ENCODE data around the gene TIMP4.

TIMP4 gene

DNA sequence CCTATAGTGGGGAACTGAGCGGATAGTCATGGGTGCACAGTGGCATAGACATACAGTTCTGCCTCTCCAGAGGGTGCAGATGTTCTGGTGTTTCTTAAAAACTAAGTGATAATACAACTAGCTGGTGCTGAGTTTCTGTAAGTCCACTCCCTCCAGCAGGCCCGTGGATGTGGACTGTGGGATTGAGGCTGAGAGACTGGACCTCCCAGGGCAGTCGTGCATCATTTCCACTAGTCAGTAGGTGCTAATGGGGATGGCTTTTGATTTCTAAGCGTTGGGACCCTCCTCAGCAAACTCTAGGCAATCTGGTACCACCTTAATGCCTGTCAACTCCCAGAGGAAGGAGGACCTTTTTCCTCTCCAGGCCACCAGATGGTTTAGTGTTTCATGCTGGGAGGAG, 27.3 kb upstream of the TIMP4 start:
- DNase-seq (ENCODE audit: low read depth in 2 of 2, low spot score in 1 of 2), result no peak

DNA sequence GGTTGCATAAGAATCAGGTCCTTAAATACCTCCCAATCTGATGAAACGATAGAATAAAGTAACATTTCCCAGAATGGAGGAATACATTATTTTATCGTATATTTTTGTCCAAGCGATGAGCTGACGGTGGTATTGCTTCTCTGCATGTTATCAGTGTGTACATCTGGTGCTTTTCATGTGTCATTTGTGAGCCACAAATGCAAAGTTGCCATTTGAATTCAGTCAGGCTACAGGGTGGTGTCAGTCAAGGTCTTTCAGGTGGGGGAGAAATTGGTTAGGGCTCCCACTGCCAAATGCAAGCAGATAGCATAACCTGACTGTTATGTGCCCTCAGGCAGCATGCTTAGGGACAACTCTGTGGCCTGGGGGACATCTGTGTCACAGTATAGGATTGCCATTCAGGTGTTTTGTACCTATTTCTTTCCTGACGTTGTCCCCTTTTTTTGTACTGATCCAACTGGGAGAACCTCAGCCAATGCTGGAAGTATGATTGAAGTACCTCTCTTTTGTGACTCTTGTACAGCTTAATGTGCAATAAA, 26.5 kb upstream of the TIMP4 start:
- DNase-seq (ENCODE audit: low read depth in 2 of 2, low spot score in 1 of 2), result no peak

DNA sequence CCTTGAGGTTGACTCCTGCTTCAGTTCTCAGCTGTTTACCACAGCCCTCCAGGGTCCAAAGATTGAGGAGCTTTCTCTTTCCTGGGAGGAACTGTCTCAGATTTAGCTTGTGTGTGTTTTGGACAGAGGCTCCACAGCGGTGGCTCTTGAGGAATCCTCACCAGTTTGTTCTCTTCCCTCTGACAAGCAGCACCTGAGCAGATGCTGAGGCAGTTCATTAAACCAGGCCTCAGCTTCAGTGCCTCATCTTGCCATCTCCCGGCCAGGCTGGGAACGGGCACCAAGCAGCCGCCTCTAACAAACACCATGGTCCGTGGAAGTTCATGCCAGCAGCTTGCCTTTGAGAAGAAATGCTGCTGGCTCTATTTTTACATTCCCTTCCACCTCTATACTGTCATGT, 25.8 kb upstream of the TIMP4 start:
- DNase-seq (ENCODE audit: low read depth in 2 of 2, low spot score in 1 of 2), result no peak

DNA sequence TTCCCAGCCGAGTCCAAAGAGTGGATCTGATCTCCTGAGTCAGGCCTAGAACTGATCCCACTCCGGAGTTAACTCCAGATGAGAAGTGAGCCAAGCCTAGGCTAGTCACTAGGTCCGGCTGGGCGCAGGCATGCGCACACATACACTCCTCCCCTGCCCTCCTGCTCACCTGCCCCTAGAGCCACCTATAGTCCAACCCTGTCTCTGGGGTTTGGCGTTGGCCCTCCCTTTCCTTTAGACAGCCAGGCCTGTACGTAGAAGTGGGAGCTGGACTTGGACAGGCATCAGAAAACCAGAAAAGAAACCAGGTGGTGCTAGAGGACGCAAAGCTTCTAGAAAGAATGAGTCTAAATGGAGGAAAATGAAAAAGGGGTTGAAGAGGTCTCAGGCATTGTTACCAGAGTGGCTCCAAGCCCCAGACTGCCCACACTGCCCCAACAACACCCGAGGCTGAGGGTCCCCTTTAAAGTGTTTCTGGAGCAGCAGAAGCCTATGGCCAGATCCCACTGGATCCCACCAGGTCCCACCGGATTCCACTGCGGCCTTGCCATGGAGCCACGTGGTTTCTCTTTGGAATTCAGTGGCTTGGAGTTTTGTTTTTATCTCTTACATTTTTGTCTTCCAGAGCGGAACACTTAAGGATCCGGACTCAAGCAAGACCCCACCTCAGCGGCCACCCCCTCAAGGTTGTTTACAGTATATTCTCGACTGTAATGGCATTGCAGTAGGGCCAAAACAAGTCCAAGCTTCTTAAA, 24.2 kb upstream of the TIMP4 start:
- DNase-seq (ENCODE audit: low read depth in 2 of 2, low spot score in 1 of 2), result no peak

- no peak for DNase-seq (ENCODE audit: low read depth in 2 of 2, low spot score in 1 of 2)
These were observed 23.1 kb upstream of the TIMP4 start for GRCh38 chr3:12181806-12182205.

DNA sequence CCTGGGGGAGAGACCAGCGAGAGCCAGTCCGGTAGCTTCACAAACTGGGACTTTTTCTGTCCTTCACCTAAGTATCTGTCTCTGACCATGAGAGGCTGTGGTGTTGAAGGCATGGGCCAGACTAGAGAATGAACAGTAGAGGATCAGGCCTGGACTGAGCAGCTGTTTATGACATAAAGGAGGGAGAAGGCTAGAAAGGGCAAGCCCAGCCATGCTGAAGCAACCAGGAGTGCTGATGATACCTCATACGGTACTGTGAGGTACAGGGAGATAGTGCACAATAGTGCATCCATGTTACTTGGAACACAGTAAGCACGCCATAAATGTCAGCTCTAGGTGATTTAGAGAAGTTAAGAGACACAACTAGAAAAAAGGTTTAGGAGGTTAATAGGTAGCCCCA, 22.6 kb upstream of the TIMP4 start:
- no peak for DNase-seq (ENCODE audit: low read depth in 2 of 2, low spot score in 1 of 2)

GRCh38 chr3:12180631-12181030, 21.9 kb upstream of the TIMP4 start:
- DNase-seq (ENCODE audit: low read depth in 2 of 2, low spot score in 1 of 2), result no peak

DNA sequence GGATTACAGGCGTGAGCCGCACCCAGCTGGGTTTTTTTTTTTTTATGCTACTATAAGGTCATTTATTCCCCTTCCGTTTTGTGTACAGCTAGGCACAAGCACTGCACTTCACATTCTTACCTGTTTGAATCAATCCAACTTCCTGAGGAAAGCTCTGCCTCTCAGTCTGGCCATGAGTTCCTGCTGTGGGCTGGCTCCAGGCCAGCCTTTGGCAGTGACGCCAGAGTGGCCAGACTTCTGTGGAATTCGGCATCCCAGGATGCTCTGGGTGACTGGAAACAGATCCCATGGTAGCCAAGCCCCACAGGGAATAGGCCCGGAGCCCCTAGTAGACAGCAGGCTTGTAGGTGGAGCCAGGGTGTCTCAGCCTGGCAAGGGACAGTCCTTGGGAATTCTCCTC, 21.5 kb upstream of the TIMP4 start:
- no peak for DNase-seq (ENCODE audit: low read depth in 2 of 2, low spot score in 1 of 2)

- no peak for DNase-seq (ENCODE audit: low read depth in 2 of 2, low spot score in 1 of 2)
These were observed 20.7 kb upstream of the TIMP4 start for GRCh38 chr3:12179441-12179840.

- DNase-seq (ENCODE audit: low read depth in 2 of 2, low spot score in 1 of 2), result no peak
These were observed 19.5 kb upstream of the TIMP4 start for GRCh38 chr3:12178091-12178820.

- no peak for DNase-seq (ENCODE audit: low read depth in 2 of 2, low spot score in 1 of 2)
These were observed 18.4 kb upstream of the TIMP4 start for GRCh38 chr3:12177126-12177525.

GRCh38 chr3:12175844-12176453, 17.2 kb upstream of the TIMP4 start:
- no peak for DNase-seq (ENCODE audit: low read depth in 2 of 2, low spot score in 1 of 2)

DNA sequence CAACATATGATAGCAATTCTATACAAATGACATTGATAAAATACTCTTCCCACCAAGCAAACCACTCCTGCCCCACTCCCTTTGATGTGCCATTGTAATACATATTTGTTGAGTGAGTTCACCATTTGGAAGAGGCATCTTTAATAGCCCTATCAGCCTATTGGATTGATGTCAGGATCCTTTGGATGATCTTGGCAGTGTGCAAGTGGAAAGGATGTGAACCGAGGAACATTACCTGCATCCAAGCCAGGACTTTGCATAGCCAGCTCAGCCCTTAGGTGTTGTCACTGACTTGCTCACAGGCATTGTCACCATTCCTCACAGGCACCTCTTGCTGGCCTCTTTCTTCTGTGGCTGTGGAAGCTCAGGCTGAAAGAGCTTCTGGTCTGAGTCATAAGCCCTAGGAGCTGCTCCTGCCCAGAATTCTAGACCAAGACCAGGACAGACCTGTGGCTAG, 16.5 kb upstream of the TIMP4 start:
- no peak for DNase-seq (ENCODE audit: low read depth in 2 of 2, low spot score in 1 of 2)

GRCh38 chr3:12170207-12170606, 11.5 kb upstream of the TIMP4 start:
- no peak for DNase-seq (ENCODE audit: low read depth in 2 of 2, low spot score in 1 of 2)

DNA sequence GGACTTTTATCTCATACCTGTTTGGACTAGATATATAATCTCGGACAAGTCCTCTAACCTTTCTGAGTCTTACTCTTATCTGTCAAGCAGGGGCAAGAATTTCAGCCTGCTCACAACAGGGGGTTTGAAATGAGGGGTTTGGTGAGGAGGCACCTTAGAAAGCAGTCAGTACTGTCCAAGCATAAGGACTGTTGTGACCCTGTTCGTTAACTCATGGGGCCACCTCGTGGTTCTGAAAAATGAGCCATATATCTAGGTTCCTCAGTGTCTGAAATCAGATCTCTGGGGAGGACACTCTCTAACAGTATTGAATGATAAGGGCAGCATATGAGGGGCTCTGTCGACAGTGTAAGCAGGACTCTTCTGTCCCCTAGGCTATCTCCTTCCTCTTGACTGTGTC, 7.2 kb upstream of the TIMP4 start:
- no peak for DNase-seq (ENCODE audit: low read depth in 2 of 2, low spot score in 1 of 2)

- no peak for DNase-seq (ENCODE audit: low read depth in 2 of 2, low spot score in 1 of 2)
These were observed 502 bp upstream of the TIMP4 start for GRCh38 chr3:12159227-12159601.

GRCh38 chr3:12157026-12157425, 1.7 kb downstream of the TIMP4 start:
- DNase-seq (ENCODE audit: low read depth in 2 of 2, low spot score in 1 of 2), result no peak

DNA sequence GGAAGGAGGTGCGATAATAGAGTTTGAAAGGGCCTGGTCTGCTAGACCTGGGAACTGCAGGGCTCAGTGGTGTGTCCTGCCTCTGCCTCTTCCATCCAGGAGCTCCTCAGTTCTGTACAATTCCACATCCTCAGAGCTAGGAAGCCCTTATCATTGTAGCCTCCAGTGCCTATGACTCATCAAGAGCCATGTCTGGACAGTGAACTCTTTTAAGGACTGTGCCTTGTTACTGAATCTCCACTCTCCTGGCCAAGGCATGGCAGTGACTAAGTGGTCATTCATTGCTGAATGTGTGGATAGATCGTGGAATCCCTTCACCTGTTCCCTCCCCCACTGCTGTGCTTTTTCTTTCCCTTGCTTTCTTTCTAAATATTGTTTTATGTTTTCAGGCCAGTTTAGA, 2.9 kb downstream of the TIMP4 start:
- no peak for DNase-seq (ENCODE audit: low read depth in 2 of 2, low spot score in 1 of 2)

GRCh38 chr3:12155264-12155663, 3.4 kb downstream of the TIMP4 start:
- DNase-seq (ENCODE audit: low read depth in 2 of 2, low spot score in 1 of 2), result no peak

DNA sequence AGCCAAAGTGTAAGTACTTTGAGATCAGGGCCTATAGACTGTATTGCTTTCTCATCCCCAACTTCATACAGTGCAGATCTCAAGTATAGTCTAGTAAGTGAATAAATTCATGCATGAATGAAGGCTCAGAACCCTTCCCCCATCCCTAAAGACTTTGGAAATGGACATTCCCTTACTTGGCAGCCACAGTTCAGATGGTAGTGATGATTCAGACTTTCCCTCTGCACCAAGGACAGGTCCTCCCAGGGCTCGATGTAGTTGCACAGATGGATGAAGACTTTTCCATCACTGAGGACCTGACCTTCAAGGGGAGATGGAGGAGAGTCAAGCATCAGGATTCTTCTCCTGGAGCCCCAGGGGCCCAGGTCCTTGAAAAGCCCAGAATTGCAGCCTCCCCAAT, 4.6 kb downstream of the TIMP4 start:
- no peak for DNase-seq (ENCODE audit: low read depth in 2 of 2, low spot score in 1 of 2)

GRCh38 chr3:12150112-12150511, 8.6 kb downstream of the TIMP4 start:
- DNase-seq (ENCODE audit: low read depth in 2 of 2, low spot score in 1 of 2), result no peak

DNA sequence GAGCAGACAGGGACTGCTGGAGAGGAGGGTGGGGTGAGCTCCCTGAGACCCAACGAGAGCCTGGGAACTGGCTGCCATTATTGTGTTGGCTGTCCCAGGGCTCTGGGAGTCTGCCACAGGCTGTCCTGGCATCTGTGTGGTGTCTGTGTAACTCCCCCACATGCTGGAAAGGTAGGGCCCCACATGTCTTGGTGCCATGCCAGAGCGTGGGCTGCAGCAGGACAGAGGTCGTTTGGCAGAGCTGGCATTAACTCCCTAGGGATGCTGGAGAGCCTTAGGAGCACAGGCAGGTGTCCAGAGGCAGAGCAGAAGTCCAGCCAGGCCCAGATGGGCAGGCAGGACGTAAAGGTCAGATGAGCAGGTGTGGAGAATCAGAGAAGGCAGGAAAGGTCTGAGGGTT, 9.7 kb downstream of the TIMP4 start:
- DNase-seq (ENCODE audit: low read depth in 2 of 2, low spot score in 1 of 2), result no peak

Data from stimulated activated CD8-positive, alpha-beta memory T cell treated with anti-CD3 and anti-CD28 coated beads, Interleukin-4, amount 100 ng/mL, for 1 hour (primary cell).